Epidermal melanocyte (primary cell): ENCODE results near the gene MROH2B.

Source experiments
- DNase-seq: peaks from one replicate; pipeline ENCODE4 v3.0.0; 2011; ENCODE audit warnings: low spot score; ENCODE audit not compliant: insufficient read length

The MROH2B gene

DNA sequence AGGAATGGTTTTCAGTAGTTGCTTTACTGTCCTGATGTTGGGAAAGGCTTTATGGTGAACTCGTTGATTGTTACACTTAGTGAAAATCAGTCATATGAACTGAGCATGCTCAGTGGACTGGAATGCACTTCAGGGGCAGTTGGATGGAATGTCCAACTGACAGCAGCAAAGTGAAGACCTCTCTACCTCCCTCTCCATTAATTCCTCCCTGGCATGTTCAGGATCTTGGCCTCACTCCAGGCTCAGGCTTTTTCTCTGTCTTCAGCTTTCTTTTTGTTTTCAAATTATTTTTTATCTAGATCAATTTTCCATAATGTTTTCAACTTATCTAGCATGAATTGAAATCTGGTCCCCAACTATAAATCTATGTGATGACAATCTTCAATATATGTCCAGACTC is at the start of gene MROH2B:
TSS of gene MROH2B (minus strand) at position 101 of the 400 bp plus-strand sequence. CDS start 490 bp downstream, outside the sequence.
- DNase-seq: no peak

DNA sequence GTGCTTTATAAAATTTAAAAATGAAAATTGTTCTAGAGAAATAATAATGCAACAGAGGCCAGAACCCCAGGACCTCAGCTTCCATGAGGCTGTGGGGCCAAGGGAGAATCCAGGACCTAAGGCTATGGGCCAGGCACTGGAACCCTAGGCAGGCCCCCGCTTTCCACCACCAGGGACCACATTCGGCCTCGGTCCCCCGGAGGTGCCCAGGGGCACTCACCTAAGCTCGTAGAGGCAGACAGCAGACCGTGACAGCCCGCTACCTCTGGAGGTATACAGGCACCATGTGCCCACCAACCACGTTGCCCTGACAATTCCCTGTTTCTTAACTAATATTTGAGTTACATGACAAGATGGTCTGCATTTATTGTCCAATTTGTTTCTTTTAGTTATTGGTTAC is 49.5 kb upstream of the MROH2B start:
- no peak for DNase-seq

DNA sequence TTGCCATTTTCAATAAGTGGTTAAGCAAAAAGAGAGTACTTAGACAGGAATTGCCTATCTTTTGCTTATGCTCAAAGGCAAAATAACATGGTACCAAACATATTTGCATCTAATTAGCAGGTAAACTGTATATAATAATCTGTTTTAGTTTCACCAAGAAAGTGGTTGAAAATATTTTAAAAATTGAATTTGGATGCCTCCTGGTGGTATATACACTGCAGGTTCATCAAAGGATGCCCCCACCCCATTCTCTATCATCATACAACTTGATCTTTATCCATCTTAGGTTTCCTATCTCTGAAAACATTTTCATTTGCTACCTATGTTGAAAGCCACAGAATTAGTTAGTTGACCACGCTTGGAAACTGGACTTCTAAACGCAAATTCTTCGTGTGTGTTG is 47.0 kb upstream of the MROH2B start:
- DNase-seq: no peak

DNA sequence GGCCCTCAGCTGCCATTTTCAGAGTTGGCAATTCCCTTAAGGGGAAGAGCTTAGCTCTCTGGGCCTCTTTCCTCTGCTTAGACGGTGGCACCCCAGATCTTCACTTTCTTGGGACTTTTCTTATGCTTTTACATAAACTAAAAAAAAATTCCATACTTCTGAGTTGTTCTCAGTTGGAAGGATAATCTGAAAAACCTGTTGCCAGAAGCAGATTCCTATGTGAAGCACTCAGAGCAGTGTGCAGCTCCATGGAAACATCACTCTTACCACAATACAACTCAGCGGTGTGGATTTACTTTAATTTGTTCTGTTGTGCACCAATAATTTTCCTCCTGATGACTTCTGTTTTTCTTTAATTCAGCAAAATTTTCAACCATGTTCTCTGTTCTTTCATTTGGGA is 44.1 kb upstream of the MROH2B start:
- DNase-seq: no peak

DNA sequence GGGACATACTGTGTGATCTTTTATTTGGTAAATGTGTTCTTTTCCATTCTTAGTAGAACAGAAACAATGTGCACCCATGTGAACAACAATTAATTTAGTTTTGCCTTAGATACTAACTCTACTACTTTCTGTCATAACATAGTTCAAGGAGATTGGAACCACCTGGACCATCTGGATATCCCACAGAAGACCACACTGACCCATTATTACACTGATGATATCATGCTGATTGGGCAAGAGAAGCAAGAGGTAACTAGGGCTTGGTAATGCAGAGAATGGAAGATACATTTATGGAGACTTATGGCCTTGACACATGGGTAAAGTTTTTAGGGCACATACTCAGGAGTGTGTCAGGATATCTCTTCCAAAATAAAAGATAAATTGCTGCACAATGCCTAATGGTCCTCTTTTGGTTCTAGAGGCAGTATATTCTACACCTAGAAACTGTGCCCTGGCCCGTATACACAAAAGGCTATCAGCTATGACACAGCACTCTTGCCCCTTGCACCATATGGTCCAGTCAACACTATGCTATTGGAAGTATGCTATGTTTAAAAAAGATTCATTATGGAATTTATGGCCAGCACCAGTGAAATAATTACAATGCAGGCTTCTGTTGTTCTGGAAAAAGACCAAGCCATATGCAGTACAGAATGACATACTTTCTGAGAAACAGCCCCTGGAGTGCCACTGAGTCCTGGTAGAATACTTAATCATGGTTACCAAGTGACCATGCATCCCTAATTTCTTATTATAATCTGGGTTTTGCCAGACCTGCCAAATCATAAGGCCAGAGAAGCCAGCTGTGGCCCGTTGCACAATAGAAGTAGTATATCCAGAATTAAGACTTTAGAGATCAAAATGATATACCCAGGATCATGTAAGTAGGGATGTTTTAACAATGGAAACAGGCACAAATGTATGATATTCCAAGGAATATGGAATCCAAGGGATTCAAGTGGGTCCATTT is 41.6 kb upstream of the MROH2B start:
- DNase-seq: no peak

DNA sequence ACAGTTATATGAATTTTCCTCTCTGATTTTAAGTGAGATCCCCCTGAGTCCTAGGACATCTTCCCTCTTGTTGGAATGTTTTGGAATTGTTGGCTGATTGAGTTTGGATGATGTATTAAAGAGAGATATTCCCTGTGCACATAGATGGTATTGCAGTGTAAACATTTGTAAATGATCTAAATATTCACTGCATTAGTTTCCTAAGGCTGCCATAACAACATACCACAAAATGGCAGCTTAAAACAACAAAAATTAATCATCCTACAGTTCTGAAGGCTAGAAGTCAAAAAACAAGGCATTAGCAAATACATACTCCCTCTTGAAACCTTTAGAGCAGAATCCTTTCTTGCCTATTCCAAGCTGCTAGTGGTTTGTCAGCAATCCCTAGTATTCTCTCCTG is 38.0 kb upstream of the MROH2B start:
- DNase-seq: no peak

DNA sequence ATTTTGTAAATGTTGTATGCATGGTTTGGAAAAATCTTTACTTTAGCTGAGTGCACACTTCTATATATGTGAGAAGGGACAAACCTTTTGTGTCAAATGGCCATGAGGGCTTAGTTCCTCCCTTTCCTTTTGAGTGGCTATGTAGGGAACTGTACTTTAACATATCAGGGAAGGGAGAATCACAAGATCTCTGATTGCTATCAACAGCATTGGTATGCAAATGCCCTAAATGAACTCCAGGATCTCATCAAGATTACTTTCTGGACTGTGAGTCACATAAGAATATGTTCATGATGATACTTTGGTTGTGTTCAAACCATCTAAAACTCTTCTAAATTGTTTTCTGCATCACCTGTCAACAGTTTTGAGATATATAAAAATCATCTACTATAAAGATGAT is 31.2 kb upstream of the MROH2B start:
- DNase-seq: no peak

DNA sequence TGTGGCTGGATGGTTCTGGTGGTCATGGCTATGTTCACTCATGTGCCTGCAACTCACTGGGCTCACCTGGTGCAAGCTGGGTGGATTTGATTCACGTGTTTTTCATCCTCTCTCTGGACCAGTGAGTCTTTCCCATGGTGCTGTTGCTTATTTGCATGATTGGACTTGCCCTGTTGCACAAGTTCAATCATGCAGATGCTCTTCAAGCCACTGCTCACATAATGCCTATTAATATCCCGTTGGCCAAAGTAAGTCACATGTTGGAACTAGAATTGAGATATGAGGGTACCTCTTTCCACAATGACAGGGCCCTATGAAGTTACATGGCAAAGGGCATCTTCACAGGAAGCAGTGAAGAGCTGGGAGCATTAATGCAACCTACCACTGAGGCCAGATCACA is 26.5 kb upstream of the MROH2B start:
- no peak for DNase-seq

DNA sequence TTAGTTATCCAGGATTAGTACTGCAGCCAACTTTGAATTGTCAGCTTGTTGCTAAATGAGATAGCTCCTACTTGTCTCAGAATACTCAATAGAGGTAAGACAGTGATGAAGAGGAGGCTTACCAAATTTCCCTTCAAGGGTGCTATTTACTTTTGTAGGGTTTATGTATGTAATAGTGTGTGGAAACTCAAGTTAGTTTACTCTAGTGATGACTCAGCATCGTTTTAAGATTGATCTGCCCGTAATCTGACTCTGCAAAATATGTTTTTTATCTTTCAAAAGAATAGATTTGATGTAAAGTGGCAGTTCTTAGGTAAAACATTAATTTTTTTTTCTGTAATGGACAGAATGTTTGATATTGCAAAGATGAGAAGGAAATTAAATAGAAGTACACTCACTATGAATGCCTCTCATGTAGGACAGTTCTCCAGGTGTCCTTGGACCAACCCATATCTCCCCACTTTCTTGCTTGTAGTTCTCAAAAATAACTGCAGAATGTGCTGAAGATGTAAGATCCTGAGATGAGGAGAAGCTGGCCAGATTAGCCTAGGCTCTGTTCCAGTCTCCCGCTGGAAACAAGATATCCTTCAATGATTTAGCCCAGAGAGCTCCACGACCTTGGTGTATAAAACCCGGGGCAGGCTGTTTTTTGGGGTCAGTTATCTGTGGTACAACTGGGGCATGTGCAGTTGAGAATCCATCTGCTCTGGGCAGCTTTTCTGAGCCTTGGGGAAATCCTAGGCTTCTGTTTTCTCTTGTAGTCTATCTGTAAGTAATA is 24.4 kb upstream of the MROH2B start:
- DNase-seq: no peak

DNA sequence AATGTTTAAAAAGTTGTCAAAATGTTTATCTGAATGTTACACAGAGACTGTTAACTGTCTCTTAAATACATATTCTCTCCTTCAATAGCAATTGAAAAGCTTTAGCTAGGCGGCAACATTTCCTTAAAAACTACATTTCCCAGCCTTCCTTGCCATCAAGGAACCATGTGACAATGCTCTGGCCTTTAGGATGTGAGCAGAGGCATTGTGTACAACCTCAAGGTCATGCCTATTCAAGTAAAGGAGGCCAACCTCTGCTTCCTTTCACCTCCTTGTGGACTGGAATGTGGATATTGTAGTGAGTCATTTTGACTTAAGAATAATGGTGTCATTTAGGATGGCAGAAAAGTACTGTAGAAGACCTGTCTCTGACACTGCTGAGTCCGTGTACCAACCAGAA is 23.7 kb upstream of the MROH2B start:
- no peak for DNase-seq

DNA sequence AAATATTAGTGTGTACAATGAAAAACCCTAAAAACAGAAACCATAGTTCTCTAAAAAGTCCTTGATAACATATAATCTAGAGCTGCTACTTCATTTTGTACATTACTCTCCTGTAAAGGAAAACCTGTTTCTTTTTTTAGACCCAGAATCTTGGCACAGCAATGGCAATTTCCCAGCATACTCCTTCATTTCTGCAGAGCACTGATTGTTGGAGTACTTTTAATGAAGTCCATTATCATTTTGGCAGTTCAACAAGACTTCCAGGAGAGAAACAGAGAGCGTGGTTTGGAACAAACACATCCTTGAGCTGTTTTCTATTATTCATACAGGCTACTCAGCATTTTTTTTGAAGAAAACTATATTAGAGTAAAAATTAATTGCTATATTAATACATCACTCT is 22.7 kb upstream of the MROH2B start:
- no peak for DNase-seq

DNA sequence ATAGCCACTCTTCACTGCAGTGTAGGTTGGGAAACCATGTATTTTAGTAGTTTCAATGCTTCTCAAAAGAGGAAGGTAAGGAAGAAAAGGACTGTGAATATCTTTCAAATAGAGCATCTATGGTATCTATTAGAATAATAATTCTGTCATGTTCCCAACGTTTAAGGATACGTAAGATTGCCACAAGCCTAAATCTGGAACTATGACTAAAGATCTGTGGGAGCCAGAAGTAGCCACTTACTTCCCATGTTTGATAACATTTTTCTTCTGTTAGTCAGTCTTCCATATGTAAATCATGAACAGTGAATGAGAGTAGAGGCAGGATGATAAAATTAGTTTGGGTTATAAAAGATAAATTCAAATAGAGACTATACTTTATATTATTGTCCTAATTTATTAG is 16.3 kb upstream of the MROH2B start:
- no peak for DNase-seq

DNA sequence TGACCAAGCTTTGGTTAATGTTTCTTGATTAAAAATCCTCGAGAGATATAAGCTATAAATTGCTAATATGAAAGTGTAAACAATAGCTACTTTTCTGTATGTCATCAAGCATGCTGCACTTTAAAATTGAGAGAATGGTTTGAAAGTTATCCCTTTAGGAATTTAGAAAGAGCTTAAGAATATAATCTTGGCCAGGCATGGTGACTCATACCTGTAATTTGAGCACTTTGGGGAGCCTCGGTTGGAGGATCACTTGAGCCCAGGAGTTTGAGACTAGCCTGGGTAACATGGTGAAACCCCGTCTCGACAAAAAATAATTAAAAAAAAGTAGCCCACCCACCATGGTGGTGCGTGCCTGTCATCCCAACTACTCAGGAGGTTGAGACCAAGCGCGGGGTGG is 12.2 kb upstream of the MROH2B start:
- DNase-seq: no peak

DNA sequence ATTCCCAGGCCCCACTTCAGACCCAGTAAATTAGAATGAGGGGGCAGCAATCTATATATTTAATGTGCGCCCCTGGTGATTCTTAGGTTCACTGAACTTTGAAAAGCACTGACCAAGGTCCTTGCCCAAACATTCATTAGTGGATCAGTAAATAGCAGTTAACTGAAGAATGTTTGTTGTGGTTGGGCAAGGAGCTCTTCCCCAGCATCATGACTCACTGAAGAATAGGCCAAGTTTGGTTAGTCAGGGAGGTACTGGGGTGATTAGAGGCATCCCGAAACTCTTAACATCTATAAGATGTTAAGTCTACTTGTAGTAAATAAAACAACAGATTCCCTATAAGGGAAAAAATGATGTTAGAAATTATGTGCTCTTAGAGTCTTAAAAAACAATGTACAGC is 833 bp upstream of the MROH2B start:
- DNase-seq: no peak

DNA sequence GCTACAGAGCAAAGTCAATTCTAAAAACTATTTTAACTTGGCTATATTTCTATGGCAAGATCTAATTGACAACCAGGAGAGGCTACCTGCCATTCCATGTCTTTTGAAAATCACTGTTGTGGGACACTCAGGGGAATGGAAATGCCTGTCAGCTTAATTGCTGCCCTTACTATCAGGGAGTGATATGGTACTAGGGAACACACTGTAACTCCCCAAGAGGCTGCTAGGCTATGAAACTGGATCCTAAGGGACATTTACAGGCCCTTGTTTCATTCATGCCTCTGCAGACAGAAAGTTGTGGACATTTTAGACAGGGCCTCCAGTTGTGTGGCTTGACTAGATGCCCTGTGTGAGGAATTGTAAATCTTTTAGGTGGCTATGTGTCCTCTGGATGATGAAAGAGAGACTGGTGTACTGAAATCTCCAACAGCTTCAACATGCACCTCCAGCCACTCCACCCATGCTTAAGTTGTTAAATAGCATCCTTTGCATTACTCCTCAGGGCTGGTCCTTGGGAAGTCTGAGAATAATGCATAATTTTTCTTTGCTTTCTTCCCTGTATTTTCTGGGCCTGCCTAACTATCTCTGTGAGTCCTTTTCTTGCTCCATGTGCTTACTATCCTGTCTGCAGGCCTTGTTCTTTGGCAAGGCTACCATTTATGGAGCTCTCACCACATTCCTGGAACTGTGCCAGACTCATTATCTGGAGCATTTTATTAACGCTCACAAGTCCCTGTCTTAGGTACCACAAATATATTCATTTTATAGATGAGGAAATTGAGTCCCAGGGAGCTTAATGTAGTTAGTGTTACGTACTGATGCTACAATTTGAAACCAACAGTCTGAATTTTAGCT is 3.2 kb downstream of the MROH2B start:
- no peak for DNase-seq

DNA sequence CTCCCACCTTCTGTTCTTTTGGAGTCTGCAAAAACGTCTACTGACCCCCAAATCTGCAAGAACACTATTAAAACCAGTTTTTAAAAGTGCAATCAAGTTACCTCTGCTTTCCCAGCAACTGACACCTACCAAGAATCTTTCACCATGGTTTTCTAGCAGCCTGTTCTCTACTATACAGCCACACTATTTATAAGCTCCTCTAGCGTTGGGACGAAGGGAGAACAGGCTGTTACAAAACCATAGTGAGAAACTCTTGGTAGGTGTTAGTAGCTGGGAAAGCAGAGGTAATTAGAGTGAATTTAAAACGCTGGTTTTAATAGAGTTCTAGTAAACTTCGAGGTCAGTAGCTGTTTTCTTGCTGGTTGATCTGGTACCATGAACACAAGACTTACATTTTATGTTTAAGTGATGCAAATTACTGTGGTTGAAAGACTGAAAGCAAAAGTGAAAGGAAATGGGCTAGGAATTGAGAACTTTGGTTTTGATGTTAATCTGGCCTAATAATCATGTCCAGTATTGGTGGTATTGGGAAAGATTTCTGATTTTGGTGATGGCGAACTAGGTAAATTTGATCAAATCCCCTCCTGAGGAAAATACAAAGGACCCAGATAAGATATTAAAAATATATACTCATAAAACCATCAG is 5.3 kb downstream of the MROH2B start:
- no peak for DNase-seq

DNA sequence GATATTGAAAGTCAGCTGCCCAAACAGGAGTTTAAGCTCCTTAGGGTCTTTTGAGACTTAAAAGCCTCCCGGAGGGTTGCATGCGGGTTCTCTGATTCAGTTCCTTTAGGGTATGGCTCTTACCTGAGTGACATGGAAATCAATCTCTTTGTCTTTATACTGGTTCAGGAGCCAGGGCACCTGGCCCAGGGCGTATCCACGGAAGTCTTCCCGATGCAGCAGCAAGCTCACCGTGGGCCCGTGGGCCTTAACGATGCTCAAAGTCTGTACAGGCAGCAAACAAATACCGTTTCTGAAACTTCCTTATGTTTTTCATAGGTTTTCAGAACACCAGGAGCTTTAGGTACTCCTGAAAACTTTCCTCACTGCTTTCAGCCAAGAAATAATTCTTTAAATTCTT is 13.2 kb downstream of the MROH2B start:
- DNase-seq: no peak

DNA sequence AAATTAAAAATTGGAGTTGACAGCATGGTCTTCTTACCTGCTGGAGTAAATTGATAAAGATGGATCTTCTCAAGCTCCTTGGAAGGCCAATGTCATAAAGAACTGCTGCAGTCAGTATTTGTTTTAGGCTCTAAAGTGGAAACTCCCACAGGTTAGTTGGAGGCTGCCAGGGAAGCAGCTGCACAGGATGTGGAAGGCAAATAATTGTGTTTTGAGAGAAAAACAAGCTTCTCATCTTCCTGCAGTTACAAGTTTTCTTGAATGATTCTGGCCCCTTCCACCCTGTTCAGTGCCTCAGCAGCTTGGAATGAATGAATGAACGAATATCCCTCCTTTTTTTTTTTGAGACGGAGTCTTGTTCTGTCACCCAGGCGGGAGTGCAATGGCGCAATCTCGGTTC is 13.9 kb downstream of the MROH2B start:
- no peak for DNase-seq

DNA sequence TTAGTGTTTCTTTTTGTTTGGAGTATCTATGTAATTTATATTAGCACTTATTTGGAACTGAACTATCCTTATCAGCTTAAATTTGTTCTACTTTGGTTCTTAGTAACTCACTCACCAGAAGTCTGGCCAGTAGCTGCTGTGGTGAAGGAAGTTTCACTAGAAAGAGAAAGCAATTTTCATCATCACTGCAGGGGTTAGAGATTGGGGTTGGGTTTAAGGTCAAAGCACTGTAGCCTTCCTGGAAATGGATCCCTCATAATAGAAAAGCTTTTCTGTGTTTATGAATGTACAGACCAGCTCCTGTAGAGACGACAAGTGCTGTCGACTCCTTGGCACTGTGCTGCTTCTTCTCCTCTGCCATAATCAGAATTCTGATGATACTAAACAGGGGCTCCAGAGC is 22.2 kb downstream of the MROH2B start:
- DNase-seq: no peak

DNA sequence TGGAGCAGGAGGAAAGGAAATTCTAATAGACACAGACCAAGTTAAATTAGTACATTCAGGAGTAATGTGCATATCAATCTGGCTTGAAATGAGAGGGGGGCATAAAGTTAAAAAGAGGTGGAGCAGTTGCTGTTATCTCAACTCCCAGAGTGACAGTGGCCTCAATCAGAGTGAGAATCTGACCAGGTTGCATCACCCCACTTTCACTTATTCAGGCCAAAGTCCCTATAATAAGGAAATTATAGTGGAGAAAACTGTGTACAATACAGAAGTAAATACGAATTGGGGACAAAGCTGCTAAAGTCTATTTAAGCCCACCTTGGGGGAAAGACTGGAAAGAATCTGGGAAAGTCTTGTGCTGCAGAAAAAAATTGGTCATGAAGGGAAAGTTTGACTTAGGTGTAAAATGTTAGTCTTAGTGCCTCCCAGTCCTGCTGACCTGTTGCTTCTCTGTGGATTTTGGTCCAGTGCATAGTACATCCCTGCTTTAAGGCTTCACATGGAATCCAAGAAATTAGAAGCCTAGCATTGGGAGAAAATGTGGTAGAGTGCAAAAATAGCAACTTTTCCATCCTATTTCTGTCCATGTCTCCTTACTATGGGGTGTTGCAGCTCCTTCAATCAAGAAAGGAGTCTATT is 27.9 kb downstream of the MROH2B start:
- no peak for DNase-seq

DNA sequence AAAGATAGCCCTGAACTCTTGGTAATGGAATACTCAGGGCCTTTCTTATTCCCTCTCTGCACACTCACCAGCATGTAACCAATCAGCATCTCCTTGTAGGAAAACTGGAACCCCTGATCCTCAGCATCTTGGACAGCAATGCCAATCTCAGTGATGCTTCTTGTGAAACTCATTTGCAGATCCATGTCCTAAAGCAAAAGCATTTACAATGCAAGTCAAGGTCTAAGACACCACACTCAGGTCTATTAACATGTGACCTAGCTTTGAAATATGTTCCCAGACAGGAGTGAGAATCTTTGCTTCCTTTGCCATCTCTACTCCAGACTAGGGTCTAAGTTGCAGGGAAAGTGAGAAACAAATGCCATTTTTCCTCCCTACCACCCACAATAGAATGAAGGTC is 38.2 kb downstream of the MROH2B start:
- DNase-seq: no peak
